ENCODE data around the gene FTCD. TPM values are rescaled to one million over a fixed set of nuclear protein-coding genes. Genes with fewer than 3 reads are reported as not detected.
A peak's percentile ranks its signal among the peaks of the same experiment; 100 is the strongest.

The FTCD gene
- total RNA-seq, 4 donors from 2014 or later: not detected

- peak; percentile 57 to 74 for DNase-seq (ENCODE audit: low spot score in 2 of 2)
- no peak for TF ChIP-seq EP300 (IDR thresholded peaks at IDR 0.05)
- no peak for TF ChIP-seq POLR2AphosphoS5 (IDR thresholded peaks at IDR 0.05)
- no peak for TF ChIP-seq CTCF (IDR thresholded peaks at IDR 0.05)
- TF ChIP-seq POLR2A (IDR thresholded peaks at IDR 0.05): no peak
- H3K27me3 ChIP-seq: no peaks in the 10 kb centered on the region
- H3K4me1 ChIP-seq: peaks cover 6% of the 10 kb centered on the region
- no peak overlapping the region for H3K27ac ChIP-seq
- 89% methylated on average over 8 of the region's 20 CpGs for WGBS
- no peaks in the 10 kb centered on the region for H3K9me3 ChIP-seq
- no peak overlapping the region for H3K4me3 ChIP-seq
- H3K36me3 ChIP-seq: peaks cover 49% of the 10 kb centered on the region
These were observed 42.6 kb downstream of the FTCD start for GRCh38 chr21:46112725-46113215.

- H3K27me3 ChIP-seq: no peaks in the 10 kb centered on the region
- TF ChIP-seq POLR2AphosphoS5 (IDR thresholded peaks at IDR 0.05): no peak
- TF ChIP-seq EP300 (IDR thresholded peaks at IDR 0.05): no peak
- no peak for TF ChIP-seq POLR2A (IDR thresholded peaks at IDR 0.05)
- no peak for TF ChIP-seq CTCF (IDR thresholded peaks at IDR 0.05)
- peaks cover 6% of the 10 kb centered on the region for H3K4me1 ChIP-seq
- peak; percentile 60 to 80 for DNase-seq (ENCODE audit: low spot score in 2 of 2)
- H3K36me3 ChIP-seq: peaks cover 42% of the 10 kb centered on the region
- H3K4me3 ChIP-seq: no peak overlapping the region
- H3K27ac ChIP-seq: no peak overlapping the region
- WGBS: 91% methylated on average over 32 of the region's 69 CpGs
- H3K9me3 ChIP-seq: no peaks in the 10 kb centered on the region
These were observed 43.3 kb downstream of the FTCD start for GRCh38 chr21:46111857-46112724.

- no peak overlapping the region for H3K27ac ChIP-seq
- H3K4me1 ChIP-seq: no peaks in the 10 kb centered on the region
- H3K36me3 ChIP-seq: peaks cover 33% of the 10 kb centered on the region
- H3K4me3 ChIP-seq: no peak overlapping the region
- TF ChIP-seq EP300 (IDR thresholded peaks at IDR 0.05) (no peak), CTCF (IDR thresholded peaks at IDR 0.05) (no peak), POLR2AphosphoS5 (IDR thresholded peaks at IDR 0.05) (no peak), POLR2A (IDR thresholded peaks at IDR 0.05) (no peak)
- peak in 1 of 2 donors; percentile 57 for DNase-seq (ENCODE audit: low spot score in 2 of 2)
- H3K9me3 ChIP-seq: no peaks in the 10 kb centered on the region
- no CpG with 5 or more reads among the region's 12 CpGs for WGBS
- no peaks in the 10 kb centered on the region for H3K27me3 ChIP-seq
These were observed 44.2 kb downstream of the FTCD start for GRCh38 chr21:46111193-46111571.

GRCh38 chr21:46110499-46111192 lies 44.7 kb downstream of the FTCD start:
- no peak overlapping the region for H3K27ac ChIP-seq
- 68% methylated on average over 12 of the region's 20 CpGs for WGBS

More at GRCh38 chr21:46110499-46111192, 44.7 kb downstream of the FTCD start:
- H3K9me3 ChIP-seq: no peaks in the 10 kb centered on the region
- TF ChIP-seq CTCF (IDR thresholded peaks at IDR 0.05) (no peak), EP300 (IDR thresholded peaks at IDR 0.05) (no peak), POLR2A (IDR thresholded peaks at IDR 0.05) (no peak), POLR2AphosphoS5 (IDR thresholded peaks at IDR 0.05) (no peak)
- H3K4me1 ChIP-seq: no peaks in the 10 kb centered on the region
- H3K27me3 ChIP-seq: no peaks in the 10 kb centered on the region
- DNase-seq (ENCODE audit: low spot score in 2 of 2): peak; percentile 65 to 79
- H3K4me3 ChIP-seq: no peak overlapping the region
- H3K36me3 ChIP-seq: peaks cover 28% of the 10 kb centered on the region

Data from suprapubic skin (tissue), 4 donors.